Head of caudate nucleus (tissue), 42 donors: ENCODE results near the gene RPS19BP1.

ENCODE experiments used
- DNase-seq, 42 donors: peaks; one replicate each; pipeline versions ENCODE4 v3.0.0 to v3.0.0-alpha.2; 2020 to 2021; ENCODE audit warnings: mixed read lengths in 7 of 42
- intact Hi-C: fragments of 100-400 bp; cut with DNase I; formaldehyde crosslinking; loops from one replicate; pipeline ENCODE4 v1.15.0; 2022

RPS19BP1 gene

DNA sequence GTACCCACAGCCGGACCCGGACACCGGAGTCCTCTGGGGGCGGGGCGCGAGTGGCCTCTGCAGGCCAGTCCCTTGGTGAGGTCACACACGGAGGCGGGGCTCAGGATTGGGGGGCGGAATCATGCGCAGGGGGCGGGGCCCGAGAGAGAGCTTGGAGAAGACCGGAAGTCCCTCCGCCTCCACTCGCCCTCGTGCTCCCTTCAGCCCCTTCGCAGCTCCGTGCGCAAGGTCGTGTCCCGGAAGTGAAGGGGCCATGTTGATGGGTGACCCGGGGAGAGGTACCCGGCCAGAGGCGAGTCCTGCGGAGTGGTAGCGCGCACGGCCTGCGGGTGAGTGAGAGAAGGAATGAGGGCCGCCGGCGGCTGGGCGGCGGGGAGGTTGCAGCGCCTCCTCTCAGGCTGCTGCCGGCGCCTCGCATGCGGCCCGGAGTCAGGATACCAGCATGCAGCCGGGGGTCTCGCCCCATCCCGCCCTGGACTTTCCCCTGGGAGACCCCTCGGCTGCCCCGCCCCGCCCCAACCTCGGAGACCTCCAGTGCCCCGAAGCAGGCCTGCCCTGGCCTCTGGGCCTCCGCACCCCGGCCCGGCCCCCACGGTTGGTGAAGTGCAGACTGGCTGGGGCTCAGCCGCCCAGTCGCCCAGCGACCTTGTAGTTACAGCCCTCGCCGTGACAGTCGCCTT, 30.3 kb downstream of the RPS19BP1 start, which contains the start of gene MIEF1:
Gene MIEF1 (plus strand): TSS at position 182 of the 680 bp plus-strand sequence. CDS start 9,005 bp downstream, outside the sequence.
- intact Hi-C loops, result loop anchor here (2.0 to 5.0 kb wide), 2 partner anchors 19 to 105 kb away; partner anchors contain the start of genes ATF4 and TAB1
- peak; percentile 94 to 99 (median 97) for DNase-seq

- intact Hi-C loops, result loop anchor here (2.0 to 5.0 kb wide), 2 partner anchors 19 to 104 kb away; partner anchors contain the start of genes ATF4 and TAB1
- DNase-seq, result no peak
Observed at GRCh38 chr22:39501644-39502108, 30.9 kb downstream of the RPS19BP1 start.

DNA sequence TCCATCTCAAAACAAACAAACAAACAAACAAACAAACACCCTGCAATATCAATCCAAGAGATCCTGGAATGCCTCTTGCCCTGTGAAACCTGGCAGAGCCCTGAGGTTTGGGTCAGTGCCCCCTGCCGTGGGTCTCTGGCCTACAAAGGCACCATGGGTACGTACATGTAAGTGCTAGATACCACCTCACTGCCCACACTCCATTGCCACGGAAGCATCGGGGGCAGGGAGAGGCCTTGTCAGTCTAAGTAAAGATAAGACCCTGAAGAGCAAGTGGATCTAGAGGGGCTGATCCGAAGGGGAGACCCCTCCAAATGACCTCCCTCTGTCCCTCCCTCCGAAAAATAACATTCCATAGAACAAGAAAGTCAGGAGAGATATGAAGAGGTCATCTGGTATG, 32.4 kb downstream of the RPS19BP1 start:
- no peak for DNase-seq
- intact Hi-C loops, result loop anchor here (5.0 kb wide), 1 partner anchor 103 kb away; the partner anchor contains the start of gene TAB1

GRCh38 chr22:39498802-39499201, 33.7 kb downstream of the RPS19BP1 start:
- intact Hi-C loops, result no loop called here
- DNase-seq, result peak in 19 of 42 donors; percentile 35 to 77 (median 66)

GRCh38 chr22:39498368-39498767, 34.2 kb downstream of the RPS19BP1 start:
- intact Hi-C loops, result no loop called here
- peak in 17 of 42 donors; percentile 31 to 74 (median 59) for DNase-seq

- intact Hi-C loops, result no loop called here
- DNase-seq, result no peak
Observed at GRCh38 chr22:39497429-39497828, 35.1 kb downstream of the RPS19BP1 start.

DNA sequence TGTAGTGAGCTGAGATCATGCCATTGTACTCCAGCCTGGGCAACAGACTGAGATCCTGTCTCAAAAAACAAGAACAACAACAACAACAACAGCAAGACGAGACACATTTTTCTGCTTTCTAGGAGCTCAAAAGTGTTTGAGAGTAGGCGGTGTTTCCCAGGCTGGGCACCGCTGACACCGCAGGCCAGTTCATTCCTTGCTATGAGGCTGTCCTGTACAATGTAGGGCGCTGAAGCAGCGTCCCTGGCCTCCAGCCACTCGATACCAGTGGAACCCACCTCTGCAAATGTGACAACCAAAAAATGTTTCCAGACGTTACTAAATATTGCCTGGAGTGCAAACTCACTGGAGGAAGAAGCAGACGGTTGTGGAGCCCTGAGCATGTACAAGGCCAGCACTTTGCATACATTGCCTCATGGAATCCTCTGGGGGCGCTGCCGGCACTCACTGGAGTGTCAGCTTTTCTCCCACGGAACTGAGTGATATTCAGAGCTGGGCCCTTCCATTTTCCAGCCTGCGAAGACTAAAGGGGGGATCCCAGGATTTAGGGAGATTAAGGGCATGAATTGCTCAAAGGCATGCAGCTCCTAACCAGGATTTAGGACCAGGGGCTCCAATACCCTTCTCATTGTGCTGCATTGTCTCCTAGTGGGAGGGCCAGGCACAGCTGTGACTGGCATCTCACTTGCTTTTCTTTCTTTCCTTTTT, 36.3 kb downstream of the RPS19BP1 start:
- peak; percentile 82 to 96 (median 92) for DNase-seq
- intact Hi-C loops, result no loop called here

DNA sequence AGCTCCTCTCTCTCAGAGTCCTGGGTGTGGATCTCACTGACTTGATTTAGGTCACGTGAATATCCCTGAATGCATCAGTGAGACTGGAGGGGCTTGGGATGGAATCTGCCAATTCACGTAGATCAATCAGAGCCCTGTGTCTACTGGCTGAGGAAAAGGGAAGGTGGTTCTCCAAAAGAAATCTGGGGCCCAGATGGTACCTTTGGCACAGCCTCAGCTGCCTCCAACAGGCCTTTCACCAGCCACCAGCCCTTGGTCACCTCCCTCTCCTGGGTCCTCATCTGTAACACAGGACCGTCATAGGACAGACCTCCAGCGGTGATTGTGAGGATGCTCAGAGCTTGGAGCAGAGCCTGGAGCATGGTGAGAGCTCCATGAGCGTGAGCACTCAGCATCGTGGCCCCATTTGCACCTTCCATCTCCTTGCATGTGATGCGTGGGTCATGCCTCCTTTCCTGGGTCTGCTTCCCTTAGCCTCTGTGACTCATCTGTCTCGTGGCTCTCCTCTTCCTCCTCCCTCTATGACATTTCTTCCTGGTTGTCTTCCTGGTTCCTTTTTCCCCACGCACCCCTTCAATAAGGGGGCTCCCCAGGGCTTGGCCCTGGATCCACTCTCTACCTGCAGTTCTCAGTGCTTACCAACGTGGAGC, 38.0 kb downstream of the RPS19BP1 start:
- DNase-seq, result peak in 2 of 42 donors; percentile 26 to 42
- intact Hi-C loops, result no loop called here

DNA sequence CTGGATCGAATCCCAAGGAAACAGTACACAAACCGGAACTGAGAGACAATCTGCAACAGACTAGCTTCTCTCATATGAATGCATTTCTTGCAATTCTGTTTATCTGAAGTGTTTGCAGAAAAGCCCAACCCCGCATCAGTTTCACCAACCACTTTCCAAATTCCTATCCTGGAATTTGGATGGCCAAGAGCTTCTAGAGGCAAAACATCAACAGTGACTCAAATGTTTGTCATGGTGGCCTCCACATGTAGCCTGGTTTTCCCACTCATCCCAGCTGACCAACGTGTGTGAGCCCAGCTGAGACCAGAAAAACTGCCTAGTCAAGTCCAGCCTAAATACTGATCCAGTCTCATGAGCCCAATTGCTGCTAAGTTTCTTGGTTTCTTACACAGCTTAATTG, 38.8 kb downstream of the RPS19BP1 start:
- DNase-seq, result no peak
- intact Hi-C loops, result no loop called here

- intact Hi-C loops, result no loop called here
- DNase-seq, result no peak
Observed at GRCh38 chr22:39492186-39492585, 40.4 kb downstream of the RPS19BP1 start.

DNA sequence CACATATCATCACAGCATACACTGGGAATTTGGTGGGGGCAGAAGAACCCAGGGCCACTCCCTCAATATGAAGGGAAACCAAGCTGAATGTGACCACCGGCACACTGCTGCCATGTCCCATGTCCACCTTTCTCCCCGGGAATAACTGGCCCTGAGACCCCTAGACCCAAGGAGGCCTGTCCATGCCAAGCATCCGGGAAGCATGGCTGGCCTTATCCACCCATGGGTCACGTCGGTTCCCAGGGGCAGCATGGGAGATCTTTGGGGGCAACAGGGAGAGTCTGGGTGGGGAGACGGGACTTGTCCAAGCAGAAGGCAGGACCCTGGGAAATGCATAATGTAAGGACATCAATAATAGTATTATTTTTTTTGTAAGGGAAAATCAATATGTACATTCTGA, 40.9 kb downstream of the RPS19BP1 start:
- intact Hi-C loops, result no loop called here
- DNase-seq, result no peak

GRCh38 chr22:39490966-39491680, 41.4 kb downstream of the RPS19BP1 start:
- DNase-seq, result no peak
- intact Hi-C loops, result no loop called here

GRCh38 chr22:39490135-39490798, 42.3 kb downstream of the RPS19BP1 start:
- intact Hi-C loops, result no loop called here
- peak; percentile 81 to 97 (median 92) for DNase-seq

- no peak for DNase-seq
- intact Hi-C loops, result no loop called here
Observed at GRCh38 chr22:39489094-39490068, 43.2 kb downstream of the RPS19BP1 start.

DNA sequence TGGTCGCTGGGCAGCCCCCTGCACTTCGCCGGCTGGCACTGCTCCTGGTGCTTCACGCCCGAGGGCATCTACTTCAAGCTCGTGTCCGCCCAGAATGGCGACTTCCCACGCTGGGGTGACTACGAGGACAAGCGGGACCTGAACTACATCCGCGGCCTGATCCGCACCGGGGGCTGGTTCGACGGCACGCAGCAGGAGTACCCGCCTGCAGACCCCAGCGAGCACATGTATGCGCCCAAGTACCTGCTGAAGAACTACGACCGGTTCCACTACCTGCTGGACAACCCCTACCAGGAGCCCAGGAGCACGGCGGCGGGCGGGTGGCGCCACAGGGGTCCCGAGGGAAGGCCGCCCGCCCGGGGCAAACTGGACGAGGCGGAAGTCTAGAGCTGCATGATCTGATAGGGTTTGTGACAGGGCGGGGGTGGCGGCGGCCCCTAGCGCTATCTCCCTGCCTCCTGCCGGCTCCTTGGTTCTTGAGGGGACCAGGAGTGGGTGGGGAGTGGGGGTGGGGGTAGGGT, 43.9 kb downstream of the RPS19BP1 start:
- intact Hi-C loops, result no loop called here
- DNase-seq, result no peak

DNA sequence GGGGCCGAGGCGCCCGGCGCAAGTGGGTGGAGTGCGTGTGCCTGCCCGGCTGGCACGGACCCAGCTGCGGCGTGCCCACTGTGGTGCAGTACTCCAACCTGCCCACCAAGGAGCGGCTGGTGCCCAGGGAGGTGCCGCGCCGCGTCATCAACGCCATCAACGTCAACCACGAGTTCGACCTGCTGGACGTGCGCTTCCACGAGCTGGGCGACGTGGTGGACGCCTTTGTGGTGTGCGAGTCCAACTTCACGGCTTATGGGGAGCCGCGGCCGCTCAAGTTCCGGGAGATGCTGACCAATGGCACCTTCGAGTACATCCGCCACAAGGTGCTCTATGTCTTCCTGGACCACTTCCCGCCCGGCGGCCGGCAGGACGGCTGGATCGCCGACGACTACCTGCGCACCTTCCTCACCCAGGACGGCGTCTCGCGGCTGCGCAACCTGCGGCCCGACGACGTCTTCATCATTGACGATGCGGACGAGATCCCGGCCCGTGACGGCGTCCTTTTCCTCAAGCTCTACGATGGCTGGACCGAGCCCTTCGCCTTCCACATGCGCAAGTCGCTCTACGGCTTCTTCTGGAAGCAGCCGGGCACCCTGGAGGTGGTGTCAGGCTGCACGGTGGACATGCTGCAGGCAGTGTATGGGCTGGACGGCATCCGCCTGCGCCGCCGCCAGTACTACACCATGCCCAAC, 44.6 kb downstream of the RPS19BP1 start:
- intact Hi-C loops, result no loop called here
- DNase-seq, result no peak
